Astrocyte (in vitro differentiated cells and primary cell): Measurements from ENCODE around the gene MAP3K21.

ENCODE experiments used
- CTCF ChIP-seq: IDR thresholded peaks from 2 replicates; pipeline ENCODE4 v1.5.1; 2011; ENCODE audit warnings: low read depth, mild to moderate bottlenecking, inconsistent platforms, low read length, moderate library complexity; ENCODE audit not compliant: insufficient read depth
- EZH2 ChIP-seq: IDR thresholded peaks from 2 replicates; pipeline ENCODE4 v1.6.1; 2012; ENCODE audit warnings: mild to moderate bottlenecking, low read length, inconsistent platforms; ENCODE audit not compliant: insufficient read depth

GRCh38 chr1:233294913-233295236, 32.6 kb upstream of the MAP3K21 start:
- TF ChIP-seq CTCF: no peak
- no peak for TF ChIP-seq EZH2
